HepG2 (cell line): ENCODE data around the gene RAB8A. TPM values are rescaled to one million over a fixed set of nuclear protein-coding genes. Genes with fewer than 3 reads are reported as not detected.

Source experiments
- ARNT2 ChIP-seq: sonication (generic); formaldehyde crosslinking; IDR thresholded peaks from 2 replicates; pipeline ENCODE4 v1.8.0; 2022; ENCODE audit warnings: mild to moderate bottlenecking, low read depth, missing genetic modification reagents, moderate library complexity
- BRD4 ChIP-seq: sonication (generic); formaldehyde crosslinking; IDR thresholded peaks from 2 replicates; pipeline ENCODE4 v1.4.0; 2020; ENCODE audit warnings: missing genetic modification reagents
- DPF2 ChIP-seq: sonication (generic); formaldehyde crosslinking; IDR thresholded peaks from 2 replicates; pipeline ENCODE4 v1.4.0; 2020; ENCODE audit warnings: mild to moderate bottlenecking, low read depth, missing genetic modification reagents, borderline replicate concordance
- FOXJ3 ChIP-seq: sonication (generic); formaldehyde crosslinking; IDR thresholded peaks from 2 replicates; pipeline ENCODE4 v1.4.0; 2020; ENCODE audit warnings: missing genetic modification reagents, mild to moderate bottlenecking, borderline replicate concordance
- FOXO1 ChIP-seq: sonication (generic); formaldehyde crosslinking; IDR thresholded peaks from 2 replicates; pipeline ENCODE4 v1.4.0; 2020; ENCODE audit warnings: missing genetic modification reagents
- MATR3 ChIP-seq: sonication (generic); formaldehyde crosslinking; IDR thresholded peaks from 2 replicates; pipeline ENCODE4 v1.4.0; 2020; ENCODE audit warnings: missing genetic modification reagents
- NR1H2 ChIP-seq: sonication (generic); formaldehyde crosslinking; IDR thresholded peaks from 2 replicates; pipeline ENCODE4 v1.8.1; 2022; ENCODE audit warnings: low read depth, missing genetic modification reagents, borderline replicate concordance
- RCOR2 ChIP-seq: IDR thresholded peaks from 2 replicates; pipeline ENCODE4 v1.6.1; 2016; ENCODE audit warnings: missing biosample characterization, missing genetic modification reagents
- SIX4 ChIP-seq: sonication (generic); formaldehyde crosslinking; IDR thresholded peaks from 2 replicates; pipeline ENCODE4 v1.4.0; 2020; ENCODE audit warnings: missing genetic modification reagents
- SMARCE1 ChIP-seq: fragments of 450-650 bp; IDR thresholded peaks from 2 replicates; pipeline ENCODE4 v1.6.1; 2017; ENCODE audit warnings: borderline replicate concordance
- SOX5 ChIP-seq: IDR thresholded peaks from 2 replicates; pipeline ENCODE4 v1.6.1; 2016; ENCODE audit warnings: borderline replicate concordance
- SRF ChIP-seq: IDR thresholded peaks from 2 replicates; pipeline ENCODE4 v1.6.1; 2011; ENCODE audit warnings: mild to moderate bottlenecking, low read depth, low read length, moderate library complexity
- TAF1 ChIP-seq: sonication (generic); formaldehyde crosslinking; IDR thresholded peaks from 2 replicates; pipeline ENCODE4 v1.4.0; 2020; ENCODE audit warnings: missing genetic modification reagents
- ZNF180 ChIP-seq: sonication (generic); formaldehyde crosslinking; IDR thresholded peaks from 2 replicates; pipeline ENCODE4 v1.4.0; 2020; ENCODE audit warnings: low read depth, missing genetic modification reagents, borderline replicate concordance
- ZNF20 ChIP-seq: sonication (generic); formaldehyde crosslinking; IDR thresholded peaks from 2 replicates; pipeline ENCODE4 v1.4.0; 2020; ENCODE audit warnings: mild to moderate bottlenecking, moderate library complexity, missing genetic modification reagents
- ZNF256 ChIP-seq: sonication (generic); formaldehyde crosslinking; conservative IDR thresholded peaks from 2 replicates; pipeline ENCODE4 v1.4.0; 2020; ENCODE audit warnings: missing genetic modification reagents
- ZNF264 ChIP-seq: sonication (generic); formaldehyde crosslinking; IDR thresholded peaks from 2 replicates; pipeline ENCODE4 v1.4.0; 2020; ENCODE audit warnings: missing genetic modification reagents
- polyA plus RNA-seq, 8 experiments: library from polyadenylated mRNA; depleted of rRNA in 3 of 8; stranded (reverse) in 7 of 8; unstranded in 1 of 8; fragments of >200 nt; fragmentation: Illumina TruSeq in 4 of 8; extraction: Trizol in 4 of 8; gene quantifications; 2 replicates each; pipeline versions ENCODE4 v1.2.1 to v1.2.3, GENCODE V29; 2011 to 2016; ENCODE audit warnings: low read depth in 4 of 8, missing spikeins in 1 of 8, mixed read lengths in 1 of 8; ENCODE audit not compliant: insufficient read depth in 1 of 8
- total RNA-seq, 5 experiments: library from RNA; depleted of rRNA; stranded (reverse); fragments of >200 nt; fragmentation: Illumina TruSeq; extraction: Trizol; gene quantifications; 2 replicates each; pipeline ENCODE4 v1.2.3, GENCODE V29; 2016; ENCODE audit warnings: low read depth in 1 of 5
- TF ChIP-seq, protein P1 (sequence below): sonication (generic); formaldehyde crosslinking; IDR thresholded peaks from 2 replicates; pipeline ENCODE4 v1.4.0; 2020; ENCODE audit warnings: mild to moderate bottlenecking, missing genetic modification reagents, borderline replicate concordance
- TF ChIP-seq, protein P2 (sequence below): sonication (generic); formaldehyde crosslinking; IDR thresholded peaks from 2 replicates; pipeline ENCODE4; 2020; ENCODE audit warnings: missing genetic modification reagents, mild to moderate bottlenecking, borderline replicate concordance
- TF ChIP-seq, protein P3 (sequence below): sonication (generic); formaldehyde crosslinking; IDR thresholded peaks from 2 replicates; pipeline ENCODE4 v1.5.0; 2020; ENCODE audit warnings: mild to moderate bottlenecking, missing genetic modification reagents

RAB8A gene
- total and polyA plus RNA-seq, 2 of the 13 experiments (the other 11 are each of a cell fraction or from before 2014, with no cell fraction given) = 36.7 to 45.0 TPM

GRCh38 chr19:16111909-16112752 is 442 bp downstream of the RAB8A start (continued):
- TF ChIP-seq, protein P1, sequence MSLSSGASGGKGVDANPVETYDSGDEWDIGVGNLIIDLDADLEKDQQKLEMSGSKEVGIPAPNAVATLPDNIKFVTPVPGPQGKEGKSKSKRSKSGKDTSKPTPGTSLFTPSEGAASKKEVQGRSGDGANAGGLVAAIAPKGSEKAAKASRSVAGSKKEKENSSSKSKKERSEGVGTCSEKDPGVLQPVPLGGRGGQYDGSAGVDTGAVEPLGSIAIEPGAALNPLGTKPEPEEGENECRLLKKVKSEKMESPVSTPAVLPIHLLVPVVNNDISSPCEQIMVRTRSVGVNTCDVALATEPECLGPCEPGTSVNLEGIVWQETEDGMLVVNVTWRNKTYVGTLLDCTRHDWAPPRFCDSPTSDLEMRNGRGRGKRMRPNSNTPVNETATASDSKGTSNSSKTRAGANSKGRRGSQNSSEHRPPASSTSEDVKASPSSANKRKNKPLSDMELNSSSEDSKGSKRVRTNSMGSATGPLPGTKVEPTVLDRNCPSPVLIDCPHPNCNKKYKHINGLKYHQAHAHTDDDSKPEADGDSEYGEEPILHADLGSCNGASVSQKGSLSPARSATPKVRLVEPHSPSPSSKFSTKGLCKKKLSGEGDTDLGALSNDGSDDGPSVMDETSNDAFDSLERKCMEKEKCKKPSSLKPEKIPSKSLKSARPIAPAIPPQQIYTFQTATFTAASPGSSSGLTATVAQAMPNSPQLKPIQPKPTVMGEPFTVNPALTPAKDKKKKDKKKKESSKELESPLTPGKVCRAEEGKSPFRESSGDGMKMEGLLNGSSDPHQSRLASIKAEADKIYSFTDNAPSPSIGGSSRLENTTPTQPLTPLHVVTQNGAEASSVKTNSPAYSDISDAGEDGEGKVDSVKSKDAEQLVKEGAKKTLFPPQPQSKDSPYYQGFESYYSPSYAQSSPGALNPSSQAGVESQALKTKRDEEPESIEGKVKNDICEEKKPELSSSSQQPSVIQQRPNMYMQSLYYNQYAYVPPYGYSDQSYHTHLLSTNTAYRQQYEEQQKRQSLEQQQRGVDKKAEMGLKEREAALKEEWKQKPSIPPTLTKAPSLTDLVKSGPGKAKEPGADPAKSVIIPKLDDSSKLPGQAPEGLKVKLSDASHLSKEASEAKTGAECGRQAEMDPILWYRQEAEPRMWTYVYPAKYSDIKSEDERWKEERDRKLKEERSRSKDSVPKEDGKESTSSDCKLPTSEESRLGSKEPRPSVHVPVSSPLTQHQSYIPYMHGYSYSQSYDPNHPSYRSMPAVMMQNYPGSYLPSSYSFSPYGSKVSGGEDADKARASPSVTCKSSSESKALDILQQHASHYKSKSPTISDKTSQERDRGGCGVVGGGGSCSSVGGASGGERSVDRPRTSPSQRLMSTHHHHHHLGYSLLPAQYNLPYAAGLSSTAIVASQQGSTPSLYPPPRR (CRISPR knock-in tag) = no peak
- TF ChIP-seq ZNF256 (CRISPR knock-in tag) (0 out of 2 replicates have a peak, but pooled peaks have one; percentile 5), ZNF20 (CRISPR knock-in tag) (no peak), RCOR2 (CRISPR knock-in tag) (0 out of 2 replicates have a peak, but pooled peaks have one; percentile 46), SIX4 (CRISPR knock-in tag) (no peak), ARNT2 (0 out of 2 replicates have a peak, but pooled peaks have one; percentile 1), FOXO1 (CRISPR knock-in tag) (no peak), TAF1 (CRISPR knock-in tag) (no peak; the same call in 1 of the 2 replicates), MATR3 (CRISPR knock-in tag) (no peak), BRD4 (0 out of 2 replicates have a peak, but pooled peaks have one; percentile 37), SMARCE1 (no peak), FOXJ3 (no peak), SRF (no peak), ZNF180 (no peak), NR1H2 (no peak), SOX5 (no peak), ZNF264 (CRISPR knock-in tag) (peak; percentile 46; the same call in 1 of the 2 replicates), DPF2 (CRISPR knock-in tag) (no peak)
- TF ChIP-seq, protein P2, sequence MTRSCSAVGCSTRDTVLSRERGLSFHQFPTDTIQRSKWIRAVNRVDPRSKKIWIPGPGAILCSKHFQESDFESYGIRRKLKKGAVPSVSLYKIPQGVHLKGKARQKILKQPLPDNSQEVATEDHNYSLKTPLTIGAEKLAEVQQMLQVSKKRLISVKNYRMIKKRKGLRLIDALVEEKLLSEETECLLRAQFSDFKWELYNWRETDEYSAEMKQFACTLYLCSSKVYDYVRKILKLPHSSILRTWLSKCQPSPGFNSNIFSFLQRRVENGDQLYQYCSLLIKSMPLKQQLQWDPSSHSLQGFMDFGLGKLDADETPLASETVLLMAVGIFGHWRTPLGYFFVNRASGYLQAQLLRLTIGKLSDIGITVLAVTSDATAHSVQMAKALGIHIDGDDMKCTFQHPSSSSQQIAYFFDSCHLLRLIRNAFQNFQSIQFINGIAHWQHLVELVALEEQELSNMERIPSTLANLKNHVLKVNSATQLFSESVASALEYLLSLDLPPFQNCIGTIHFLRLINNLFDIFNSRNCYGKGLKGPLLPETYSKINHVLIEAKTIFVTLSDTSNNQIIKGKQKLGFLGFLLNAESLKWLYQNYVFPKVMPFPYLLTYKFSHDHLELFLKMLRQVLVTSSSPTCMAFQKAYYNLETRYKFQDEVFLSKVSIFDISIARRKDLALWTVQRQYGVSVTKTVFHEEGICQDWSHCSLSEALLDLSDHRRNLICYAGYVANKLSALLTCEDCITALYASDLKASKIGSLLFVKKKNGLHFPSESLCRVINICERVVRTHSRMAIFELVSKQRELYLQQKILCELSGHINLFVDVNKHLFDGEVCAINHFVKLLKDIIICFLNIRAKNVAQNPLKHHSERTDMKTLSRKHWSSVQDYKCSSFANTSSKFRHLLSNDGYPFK (CRISPR knock-in tag) = no peak
- TF ChIP-seq, protein P3, sequence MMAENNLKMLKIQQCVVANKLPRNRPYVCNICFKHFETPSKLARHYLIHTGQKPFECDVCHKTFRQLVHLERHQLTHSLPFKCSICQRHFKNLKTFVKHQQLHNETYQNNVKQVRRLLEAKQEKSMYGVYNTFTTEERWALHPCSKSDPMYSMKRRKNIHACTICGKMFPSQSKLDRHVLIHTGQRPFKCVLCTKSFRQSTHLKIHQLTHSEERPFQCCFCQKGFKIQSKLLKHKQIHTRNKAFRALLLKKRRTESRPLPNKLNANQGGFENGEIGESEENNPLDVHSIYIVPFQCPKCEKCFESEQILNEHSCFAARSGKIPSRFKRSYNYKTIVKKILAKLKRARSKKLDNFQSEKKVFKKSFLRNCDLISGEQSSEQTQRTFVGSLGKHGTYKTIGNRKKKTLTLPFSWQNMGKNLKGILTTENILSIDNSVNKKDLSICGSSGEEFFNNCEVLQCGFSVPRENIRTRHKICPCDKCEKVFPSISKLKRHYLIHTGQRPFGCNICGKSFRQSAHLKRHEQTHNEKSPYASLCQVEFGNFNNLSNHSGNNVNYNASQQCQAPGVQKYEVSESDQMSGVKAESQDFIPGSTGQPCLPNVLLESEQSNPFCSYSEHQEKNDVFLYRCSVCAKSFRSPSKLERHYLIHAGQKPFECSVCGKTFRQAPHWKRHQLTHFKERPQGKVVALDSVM (CRISPR knock-in tag) = no peak
